Measurements from ENCODE around the gene GCNA. TPM values are rescaled to one million over a fixed set of nuclear protein-coding genes. Genes with fewer than 3 reads are reported as not detected.

The GCNA gene
- total RNA-seq, 1 donor from 2014 or later: 9.1 TPM

DNA sequence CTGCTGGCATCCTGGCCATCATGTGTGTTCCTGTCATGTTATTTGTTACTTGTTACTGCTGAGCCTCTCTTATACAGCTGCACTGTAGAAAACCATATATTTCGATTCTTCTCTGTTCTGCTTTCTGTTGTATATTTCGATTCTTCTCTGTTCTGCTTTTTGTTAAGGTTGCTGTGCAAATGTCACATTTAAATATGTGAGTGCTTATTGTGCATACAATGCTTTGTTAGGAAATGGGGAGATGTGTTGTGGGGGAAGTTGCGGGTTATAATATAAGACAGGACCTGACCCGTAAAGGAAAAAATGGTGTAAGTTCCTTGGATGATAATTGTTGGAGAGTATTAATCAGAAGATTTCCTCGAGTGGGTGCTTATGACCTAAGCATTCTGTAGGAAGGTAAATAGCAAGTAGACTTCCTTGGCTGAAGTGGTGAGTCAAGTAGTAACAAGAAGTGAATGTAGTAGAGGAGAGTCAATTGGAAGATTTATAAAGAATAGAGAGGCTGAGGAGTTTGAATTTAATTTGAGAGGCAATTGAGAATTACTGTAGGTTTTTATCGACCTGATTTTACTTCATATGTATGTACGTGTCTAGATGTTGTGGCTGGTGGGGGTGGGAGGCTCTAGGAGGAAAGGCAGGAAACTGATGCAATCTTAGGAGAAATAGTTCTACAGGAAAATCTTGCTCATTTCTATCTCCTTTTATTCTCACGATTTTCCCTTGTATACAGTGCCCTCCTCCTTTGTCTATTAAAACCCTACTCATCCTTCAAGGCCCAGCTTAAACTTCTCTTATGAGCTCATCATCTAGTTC lies 36.8 kb upstream of the GCNA start:
- no peaks in the 10 kb centered on the region for H3K27me3 ChIP-seq
- peaks cover 0 to 6% of the 10 kb centered on the region in 2 donors for H3K36me3 ChIP-seq
- no peak overlapping the region for H3K4me3 ChIP-seq
- TF ChIP-seq, protein P1, sequence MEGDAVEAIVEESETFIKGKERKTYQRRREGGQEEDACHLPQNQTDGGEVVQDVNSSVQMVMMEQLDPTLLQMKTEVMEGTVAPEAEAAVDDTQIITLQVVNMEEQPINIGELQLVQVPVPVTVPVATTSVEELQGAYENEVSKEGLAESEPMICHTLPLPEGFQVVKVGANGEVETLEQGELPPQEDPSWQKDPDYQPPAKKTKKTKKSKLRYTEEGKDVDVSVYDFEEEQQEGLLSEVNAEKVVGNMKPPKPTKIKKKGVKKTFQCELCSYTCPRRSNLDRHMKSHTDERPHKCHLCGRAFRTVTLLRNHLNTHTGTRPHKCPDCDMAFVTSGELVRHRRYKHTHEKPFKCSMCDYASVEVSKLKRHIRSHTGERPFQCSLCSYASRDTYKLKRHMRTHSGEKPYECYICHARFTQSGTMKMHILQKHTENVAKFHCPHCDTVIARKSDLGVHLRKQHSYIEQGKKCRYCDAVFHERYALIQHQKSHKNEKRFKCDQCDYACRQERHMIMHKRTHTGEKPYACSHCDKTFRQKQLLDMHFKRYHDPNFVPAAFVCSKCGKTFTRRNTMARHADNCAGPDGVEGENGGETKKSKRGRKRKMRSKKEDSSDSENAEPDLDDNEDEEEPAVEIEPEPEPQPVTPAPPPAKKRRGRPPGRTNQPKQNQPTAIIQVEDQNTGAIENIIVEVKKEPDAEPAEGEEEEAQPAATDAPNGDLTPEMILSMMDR (IDR thresholded peaks at IDR 0.05): no peak
- TF ChIP-seq POLR2AphosphoS5 (IDR thresholded peaks at IDR 0.05; ENCODE audit: insufficient read depth in 1 of 2, low read depth in 1 of 2) (no peak), POLR2A (IDR thresholded peaks at IDR 0.05) (no peak)
- DNase-seq (ENCODE audit: extremely low spot score in 2 of 2): no peak
- peaks cover 56% of the 10 kb centered on the region for H3K4me1 ChIP-seq
- H3K9me3 ChIP-seq: no peaks in the 10 kb centered on the region
- intact Hi-C loops (cut with DNase I): no loop called here
- no peak overlapping the region for H3K27ac ChIP-seq

DNA sequence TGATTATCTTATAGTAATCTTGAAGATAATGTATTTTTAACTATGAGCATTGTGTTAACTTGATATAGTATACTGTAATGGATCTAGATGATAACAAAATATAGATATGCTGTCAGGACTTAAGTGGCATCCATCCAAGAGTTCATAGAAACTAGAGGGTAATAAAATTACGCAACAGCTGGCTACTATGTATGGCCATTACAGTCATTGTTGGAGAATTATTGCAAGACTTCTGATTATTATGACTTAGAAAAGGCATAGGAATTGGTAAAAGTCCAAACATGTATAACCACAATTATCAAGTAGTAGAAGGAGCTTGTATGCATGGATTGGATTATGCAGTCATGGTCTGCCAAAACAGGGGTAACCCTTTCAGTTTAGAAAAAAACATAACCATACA lies 35.8 kb upstream of the GCNA start:
- Histone ChIP-seq H3K4me3 (no peak overlapping the region), H3K36me3 (peaks cover 0 to 16% of the 10 kb centered on the region in 2 donors), H3K27ac (no peak overlapping the region), H3K9me3 (no peaks in the 10 kb centered on the region), H3K27me3 (no peaks in the 10 kb centered on the region), H3K4me1 (peaks cover 46% of the 10 kb centered on the region)
- intact Hi-C loops (cut with DNase I): no loop called here
- TF ChIP-seq POLR2A (IDR thresholded peaks at IDR 0.05) (no peak), POLR2AphosphoS5 (IDR thresholded peaks at IDR 0.05; ENCODE audit: insufficient read depth in 1 of 2, low read depth in 1 of 2) (no peak)
- TF ChIP-seq, protein P1 (IDR thresholded peaks at IDR 0.05): no peak
- no peak for DNase-seq (ENCODE audit: extremely low spot score in 2 of 2)

DNA sequence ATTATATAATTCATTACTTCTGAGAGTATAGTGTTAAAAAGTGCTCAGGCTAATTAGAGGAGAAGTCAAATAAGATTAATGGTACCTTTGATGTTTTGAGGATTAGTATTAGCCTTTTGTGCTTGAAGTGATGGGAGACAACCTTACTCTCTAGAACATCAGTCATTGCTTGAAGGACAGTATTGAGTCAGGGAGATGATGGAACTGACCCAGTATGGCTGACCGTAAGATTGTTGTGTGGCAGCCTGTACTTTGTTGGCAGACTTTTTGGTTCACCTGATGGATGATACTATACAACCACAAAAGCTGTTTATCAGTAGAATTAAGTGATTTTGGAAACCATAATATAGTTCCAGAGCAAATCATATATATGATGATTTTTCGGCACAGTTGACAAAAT lies 35.4 kb upstream of the GCNA start:
- intact Hi-C loops (cut with DNase I): no loop called here
- Histone ChIP-seq H3K27me3 (no peaks in the 10 kb centered on the region), H3K4me1 (peaks cover 41% of the 10 kb centered on the region), H3K36me3 (peaks cover 0 to 20% of the 10 kb centered on the region in 2 donors), H3K27ac (no peak overlapping the region), H3K4me3 (no peak overlapping the region), H3K9me3 (no peaks in the 10 kb centered on the region)
- TF ChIP-seq, protein P1 (IDR thresholded peaks at IDR 0.05): no peak
- TF ChIP-seq POLR2AphosphoS5 (IDR thresholded peaks at IDR 0.05; ENCODE audit: insufficient read depth in 1 of 2, low read depth in 1 of 2) (no peak), POLR2A (IDR thresholded peaks at IDR 0.05) (no peak)
- no peak for DNase-seq (ENCODE audit: extremely low spot score in 2 of 2)

DNA sequence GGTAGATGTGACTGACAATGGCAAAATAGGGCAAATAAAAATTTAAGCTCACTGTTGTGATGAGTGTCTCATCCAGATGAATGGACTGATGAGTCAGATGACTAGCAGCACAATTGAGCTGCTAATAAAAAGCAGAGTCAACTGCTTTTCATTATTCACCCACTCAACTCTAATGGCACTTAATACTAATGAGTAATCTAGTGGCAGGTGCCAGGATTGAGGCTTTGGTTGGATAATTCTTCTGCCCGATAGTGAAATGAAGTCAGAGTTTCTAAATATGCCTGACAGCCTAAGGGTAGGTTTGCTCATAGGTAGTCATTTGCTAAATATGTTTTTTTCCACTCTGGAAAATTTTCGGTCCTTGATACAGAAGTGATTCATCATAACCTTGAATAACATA lies 34.9 kb upstream of the GCNA start:
- H3K9me3 ChIP-seq: no peaks in the 10 kb centered on the region
- no peak for DNase-seq (ENCODE audit: extremely low spot score in 2 of 2)
- H3K27me3 ChIP-seq: no peaks in the 10 kb centered on the region
- no peak overlapping the region for H3K4me3 ChIP-seq
- H3K4me1 ChIP-seq: peaks cover 39% of the 10 kb centered on the region
- TF ChIP-seq POLR2AphosphoS5 (IDR thresholded peaks at IDR 0.05; ENCODE audit: insufficient read depth in 1 of 2, low read depth in 1 of 2) (no peak), POLR2A (IDR thresholded peaks at IDR 0.05) (no peak)
- TF ChIP-seq, protein P1 (IDR thresholded peaks at IDR 0.05): no peak
- H3K36me3 ChIP-seq: peaks cover 0 to 25% of the 10 kb centered on the region in 2 donors
- H3K27ac ChIP-seq: no peak overlapping the region
- intact Hi-C loops (cut with DNase I): no loop called here

DNA sequence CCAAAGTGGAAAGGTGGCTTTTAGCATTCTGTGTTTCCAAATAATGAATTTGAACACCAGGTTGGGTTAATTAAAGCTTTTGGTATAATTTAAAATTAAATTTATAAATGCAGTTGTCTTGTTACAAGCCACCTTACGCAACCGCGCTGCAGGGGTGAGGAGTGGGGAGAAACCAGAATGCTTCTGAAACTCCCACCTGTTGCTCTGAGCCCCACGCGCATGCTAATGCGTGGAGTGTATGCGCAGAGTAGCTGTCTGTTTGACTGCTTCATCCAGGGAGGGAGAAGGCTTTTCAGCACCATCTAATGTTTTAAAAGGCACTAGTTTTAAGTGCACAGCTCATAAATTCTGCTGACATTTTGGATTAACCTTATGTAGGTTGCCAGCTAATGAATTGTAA lies 32.9 kb upstream of the GCNA start:
- Histone ChIP-seq H3K9me3 (no peaks in the 10 kb centered on the region), H3K4me1 (peaks cover 28% of the 10 kb centered on the region), H3K4me3 (no peak overlapping the region), H3K36me3 (peaks cover 0 to 33% of the 10 kb centered on the region in 2 donors), H3K27ac (no peak overlapping the region), H3K27me3 (no peaks in the 10 kb centered on the region)
- no peak for DNase-seq (ENCODE audit: extremely low spot score in 2 of 2)
- intact Hi-C loops (cut with DNase I): no loop called here
- TF ChIP-seq POLR2A (IDR thresholded peaks at IDR 0.05) (no peak), POLR2AphosphoS5 (IDR thresholded peaks at IDR 0.05; ENCODE audit: insufficient read depth in 1 of 2, low read depth in 1 of 2) (no peak)
- TF ChIP-seq, protein P1 (IDR thresholded peaks at IDR 0.05): no peak
